H54 (cell line): ENCODE data around the gene ZFR.

ENCODE experiments used
- DNase-seq: peaks from one replicate; pipeline ENCODE4 v3.0.0; 2011; ENCODE audit warnings: low spot score, mixed read lengths; ENCODE audit not compliant: insufficient read length
- FAIRE-seq: peaks from 3 replicates; lab custom pipeline; 2011; peaks lifted over from hg19 to GRCh38; lab: Jason Lieb, UNC
- POLR2A ChIP-seq: IDR thresholded peaks from 2 replicates; pipeline ENCODE4 v1.6.1; 2011; ENCODE audit warnings: low read depth, mild to moderate bottlenecking, low read length

The ZFR gene

GRCh38 chr5:32444431-32445286 lies at the start of gene ZFR:
Gene ZFR (minus strand): TSS chr5:32444740. CDS start chr5:32444658, 82 bp downstream.
- no peak for FAIRE-seq
- peak; percentile 99 for DNase-seq
- peak; percentile 77 for TF ChIP-seq POLR2A

GRCh38 chr5:32490972-32491557 lies 46.5 kb upstream of the ZFR start:
- TF ChIP-seq POLR2A: no peak
- no peak for DNase-seq
- no peak for FAIRE-seq

- TF ChIP-seq POLR2A: no peak
- peak; percentile 51 for DNase-seq
- FAIRE-seq: peak; percentile 84
Observed at GRCh38 chr5:32489791-32490562, 45.4 kb upstream of the ZFR start.

GRCh38 chr5:32487424-32487823 lies 42.9 kb upstream of the ZFR start:
- FAIRE-seq (no peak), DNase-seq (no peak)
- no peak for TF ChIP-seq POLR2A

GRCh38 chr5:32487008-32487407 lies 42.5 kb upstream of the ZFR start:
- TF ChIP-seq POLR2A: no peak
- DNase-seq (no peak), FAIRE-seq (no peak)

- DNase-seq (no peak), FAIRE-seq (no peak)
- no peak for TF ChIP-seq POLR2A
Observed at GRCh38 chr5:32482193-32482592, 37.7 kb upstream of the ZFR start.

- FAIRE-seq: no peak
- DNase-seq: no peak
- TF ChIP-seq POLR2A: no peak
Observed at GRCh38 chr5:32479096-32479495, 34.6 kb upstream of the ZFR start.

- no peak for TF ChIP-seq POLR2A
- FAIRE-seq (no peak), DNase-seq (no peak)
Observed at GRCh38 chr5:32476891-32477290, 32.4 kb upstream of the ZFR start.

- TF ChIP-seq POLR2A: no peak
- FAIRE-seq (no peak), DNase-seq (no peak)
Observed at GRCh38 chr5:32475334-32476097, 31.0 kb upstream of the ZFR start.

GRCh38 chr5:32474209-32474854 lies 29.8 kb upstream of the ZFR start:
- TF ChIP-seq POLR2A: no peak
- FAIRE-seq (no peak), DNase-seq (no peak)

GRCh38 chr5:32473072-32473471 lies 28.5 kb upstream of the ZFR start:
- no peak for TF ChIP-seq POLR2A
- FAIRE-seq (no peak), DNase-seq (no peak)

- FAIRE-seq (no peak), DNase-seq (no peak)
- TF ChIP-seq POLR2A: no peak
Observed at GRCh38 chr5:32471784-32472183, 27.2 kb upstream of the ZFR start.

- FAIRE-seq: no peak
- TF ChIP-seq POLR2A: no peak
- DNase-seq: no peak
Observed at GRCh38 chr5:32465076-32465475, 20.5 kb upstream of the ZFR start.
